ENCODE data around the gene ATXN1L.

- TF ChIP-seq, protein P1, sequence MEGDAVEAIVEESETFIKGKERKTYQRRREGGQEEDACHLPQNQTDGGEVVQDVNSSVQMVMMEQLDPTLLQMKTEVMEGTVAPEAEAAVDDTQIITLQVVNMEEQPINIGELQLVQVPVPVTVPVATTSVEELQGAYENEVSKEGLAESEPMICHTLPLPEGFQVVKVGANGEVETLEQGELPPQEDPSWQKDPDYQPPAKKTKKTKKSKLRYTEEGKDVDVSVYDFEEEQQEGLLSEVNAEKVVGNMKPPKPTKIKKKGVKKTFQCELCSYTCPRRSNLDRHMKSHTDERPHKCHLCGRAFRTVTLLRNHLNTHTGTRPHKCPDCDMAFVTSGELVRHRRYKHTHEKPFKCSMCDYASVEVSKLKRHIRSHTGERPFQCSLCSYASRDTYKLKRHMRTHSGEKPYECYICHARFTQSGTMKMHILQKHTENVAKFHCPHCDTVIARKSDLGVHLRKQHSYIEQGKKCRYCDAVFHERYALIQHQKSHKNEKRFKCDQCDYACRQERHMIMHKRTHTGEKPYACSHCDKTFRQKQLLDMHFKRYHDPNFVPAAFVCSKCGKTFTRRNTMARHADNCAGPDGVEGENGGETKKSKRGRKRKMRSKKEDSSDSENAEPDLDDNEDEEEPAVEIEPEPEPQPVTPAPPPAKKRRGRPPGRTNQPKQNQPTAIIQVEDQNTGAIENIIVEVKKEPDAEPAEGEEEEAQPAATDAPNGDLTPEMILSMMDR (IDR thresholded peaks at IDR 0.05), result no peak
- TF ChIP-seq EP300 (IDR thresholded peaks at IDR 0.05), result no peak
These were observed 27.4 kb downstream of the ATXN1L start for GRCh38 chr16:71873199-71873598.
